Stimulated activated naive CD8-positive, alpha-beta T cell treated with anti-CD3 and anti-CD28 coated beads, Interleukin-15, amount 100 ng/mL, for 72 hours (primary cell): ENCODE results near the gene MAPKAP1.

ENCODE experiments used
- ATAC-seq: fragments of 150-1000 bp; cut with Tn5 transposase; 2 replicates; pipeline ENCODE4 v1.10.0; 2021; ENCODE audit warnings: mild to moderate bottlenecking, moderate library complexity
- DNase-seq, 2 donors: peaks; one replicate each; pipeline ENCODE4 v3.0.0; 2021 to 2022
- H3K27ac Mint-ChIP-seq, 2 donors: one replicate each; pipeline ENCODE4 v1.8.0; 2022; ENCODE audit warnings: mild to moderate bottlenecking in 2 of 2, mixed read lengths in 2 of 2, moderate library complexity in 2 of 2
- H3K27me3 Mint-ChIP-seq: one replicate; pipeline ENCODE4 v1.8.0; 2022; ENCODE audit warnings: mixed read lengths
- H3K4me1 Mint-ChIP-seq: one replicate; pipeline ENCODE4 v1.8.0; 2022; ENCODE audit warnings: mild to moderate bottlenecking, mixed read lengths
- H3K4me3 Mint-ChIP-seq, 2 donors: one replicate each; pipeline ENCODE4 v1.8.0; 2022; ENCODE audit warnings: mild to moderate bottlenecking in 2 of 2, mixed read lengths in 2 of 2, moderate library complexity in 1 of 2
- H3K9me3 Mint-ChIP-seq, 2 donors: one replicate each; pipeline ENCODE4 v1.8.0; 2022; ENCODE audit warnings: mixed read lengths in 2 of 2

MAPKAP1 gene

GRCh38 chr9:125396799-125397198 is 310.2 kb downstream of the MAPKAP1 start:
- peaks cover 6% of the 10 kb centered on the region for H3K4me1 Mint-ChIP-seq
- H3K27ac Mint-ChIP-seq = no peak overlapping the region
- DNase-seq = no peak
- no peaks in the 10 kb centered on the region for H3K27me3 Mint-ChIP-seq
- ATAC-seq = no peak
- H3K9me3 Mint-ChIP-seq = no peaks in the 10 kb centered on the region
- H3K4me3 Mint-ChIP-seq = no peak overlapping the region

GRCh38 chr9:125393426-125393825 is 313.6 kb downstream of the MAPKAP1 start:
- peak; percentile 84 for ATAC-seq
- Mint-ChIP-seq H3K27me3 (no peaks in the 10 kb centered on the region), H3K4me1 (peaks cover 6% of the 10 kb centered on the region), H3K9me3 (no peaks in the 10 kb centered on the region), H3K27ac (no peak overlapping the region), H3K4me3 (no peak overlapping the region)
- DNase-seq = no peak

GRCh38 chr9:125391704-125392103 is 315.3 kb downstream of the MAPKAP1 start:
- Mint-ChIP-seq H3K4me1 (no peaks in the 10 kb centered on the region), H3K9me3 (no peaks in the 10 kb centered on the region), H3K27ac (no peak overlapping the region), H3K27me3 (peaks cover 8% of the 10 kb centered on the region), H3K4me3 (no peak overlapping the region)
- ATAC-seq (no peak), DNase-seq (no peak)

GRCh38 chr9:125388978-125389377 is 318.0 kb downstream of the MAPKAP1 start:
- DNase-seq (no peak), ATAC-seq (no peak)
- Mint-ChIP-seq H3K27me3 (peaks cover 8% of the 10 kb centered on the region), H3K4me3 (no peak overlapping the region), H3K4me1 (no peaks in the 10 kb centered on the region), H3K27ac (no peak overlapping the region), H3K9me3 (no peaks in the 10 kb centered on the region)

GRCh38 chr9:125387861-125388524 is 319.0 kb downstream of the MAPKAP1 start:
- Mint-ChIP-seq H3K27ac (peak overlapping the region in 1 of 2 donors; percentile 90), H3K27me3 (peaks cover 8% of the 10 kb centered on the region), H3K9me3 (no peaks in the 10 kb centered on the region), H3K4me3 (no peak overlapping the region), H3K4me1 (no peaks in the 10 kb centered on the region)
- ATAC-seq (no peak), DNase-seq (no peak)
